IMR-90 (cell line): ENCODE results near the gene TM7SF2. TPM values are rescaled to one million over a fixed set of nuclear protein-coding genes. Genes with fewer than 3 reads are reported as not detected.

Source experiments
- ATAC-seq: fragments of 200-7000 bp; cut with Tn5 transposase; 2 replicates; pipeline ENCODE4 v1.9.1; 2020; ENCODE audit warnings: low read depth, mild to moderate bottlenecking, moderate library complexity
- BruUV-seq: library from RNA; stranded (reverse); fragments of 400-500 nt; replicated peaks from 2 replicates; lab custom pipeline; 2021; lab: Mats Ljungman, UMichigan
- CTCF ChIA-PET: fragments of 300-600 bp; formaldehyde crosslinking; extraction: SDS; loops from one replicate; lab custom pipeline; 2021; ENCODE audit warnings: antibody characterized with exemption; lab: Yijun Ruan, JAX
- POLR2A ChIA-PET: fragments of 300-600 bp; sonication (Branson Sonifier 250); formaldehyde crosslinking; loops from one replicate; lab custom pipeline; 2022; ENCODE audit warnings: antibody characterized with exemption; ENCODE audit not compliant: unreplicated experiment; lab: Charles Lee
- DNase-seq: peaks from one replicate; pipeline ENCODE4 v3.0.0; 2013
- H2AFZ ChIP-seq: replicated peaks from 2 replicates; pipeline ENCODE3; 2013; ENCODE audit warnings: low read length, mild to moderate bottlenecking; ENCODE audit not compliant: poor library complexity
- H2AK5ac ChIP-seq: 2 replicates; pipeline ENCODE4 v1.6.1; 2013; ENCODE audit warnings: low read depth, low read length, inconsistent platforms
- H2AK9ac ChIP-seq: replicated peaks from 2 replicates; pipeline ENCODE3; 2013; ENCODE audit warnings: mild to moderate bottlenecking, low read depth, low read length, moderate library complexity; ENCODE audit not compliant: poor library complexity
- H2BK120ac ChIP-seq: 2 replicates; pipeline ENCODE4 v1.6.1; 2013; ENCODE audit warnings: low read depth, low read length, inconsistent platforms
- H2BK15ac ChIP-seq: 3 replicates; pipeline ENCODE4 v1.6.1; 2013; ENCODE audit warnings: low read depth, low read length, inconsistent platforms
- H2BK20ac ChIP-seq: 2 replicates; pipeline ENCODE4 v1.6.1; 2013; ENCODE audit warnings: low read depth, mild to moderate bottlenecking, inconsistent platforms, low read length, moderate library complexity
- H2BK5ac ChIP-seq: 2 replicates; pipeline ENCODE4 v1.6.1; 2013; ENCODE audit warnings: mild to moderate bottlenecking, low read depth, low read length, inconsistent platforms; ENCODE audit not compliant: poor library complexity, severe bottlenecking
- H3K14ac ChIP-seq: replicated peaks from 2 replicates; pipeline ENCODE4 v1.6.1; 2013; ENCODE audit warnings: low read depth, low read length, inconsistent platforms
- H3K18ac ChIP-seq: 2 replicates; pipeline ENCODE4 v1.6.1; 2013; ENCODE audit warnings: low read depth, low read length, control low read depth
- H3K23ac ChIP-seq: 2 replicates; pipeline ENCODE4 v1.6.1; 2013; ENCODE audit warnings: low read depth, low read length, inconsistent platforms
- H3K27ac ChIP-seq: 2 replicates; pipeline ENCODE4 v1.5.1; 2013; ENCODE audit warnings: mild to moderate bottlenecking, control low read depth, low read length; ENCODE audit not compliant: insufficient read depth
- H3K27me3 ChIP-seq: 2 replicates; pipeline ENCODE4 v1.6.1; 2013; ENCODE audit warnings: low read length; ENCODE audit not compliant: control insufficient read depth, insufficient read depth
- H3K36me3 ChIP-seq: 2 replicates; pipeline ENCODE4 v1.6.1; 2013; ENCODE audit warnings: low read length, mixed read lengths; ENCODE audit not compliant: control insufficient read depth, insufficient read depth
- H3K4ac ChIP-seq: 2 replicates; pipeline ENCODE4 v1.6.1; 2013; ENCODE audit warnings: low read depth, low read length, inconsistent platforms
- H3K4me1 ChIP-seq: 2 replicates; pipeline ENCODE4 v1.6.1; 2013; ENCODE audit warnings: low read length, mixed read lengths; ENCODE audit not compliant: control insufficient read depth, insufficient read depth
- H3K4me2 ChIP-seq: 2 replicates; pipeline ENCODE4 v1.6.1; 2013; ENCODE audit warnings: low read depth, mild to moderate bottlenecking, control low read depth, low read length, moderate library complexity
- H3K4me3 ChIP-seq: 2 replicates; pipeline ENCODE4 v1.5.1; 2013; ENCODE audit warnings: low read depth, mild to moderate bottlenecking, control low read depth, low read length, moderate library complexity; ENCODE audit not compliant: insufficient read depth
- H3K56ac ChIP-seq: 2 replicates; pipeline ENCODE4 v1.6.1; 2013; ENCODE audit warnings: low read length, inconsistent platforms; ENCODE audit not compliant: insufficient read depth; ENCODE audit errors: extremely low read depth
- H3K79me1 ChIP-seq, 2 experiments: 2 replicates each; pipeline ENCODE4 v1.6.1; 2013; ENCODE audit warnings: low read length in 2 of 2, inconsistent platforms in 1 of 2, low read depth in 1 of 2
- H3K9ac ChIP-seq: 2 replicates; pipeline ENCODE4 v1.6.1; 2013; ENCODE audit warnings: low read depth, low read length, control low read depth
- H3K9me1 ChIP-seq: 2 replicates; pipeline ENCODE4 v1.6.1; 2013; ENCODE audit warnings: low read length, inconsistent platforms; ENCODE audit not compliant: insufficient read depth
- H3K9me3 ChIP-seq: 2 replicates; pipeline ENCODE4 v1.6.1; 2013; ENCODE audit warnings: low read length; ENCODE audit not compliant: control insufficient read depth, insufficient read depth
- H4K20me1 ChIP-seq: 2 replicates; pipeline ENCODE4 v1.6.1; 2013; ENCODE audit warnings: low read length, inconsistent platforms; ENCODE audit not compliant: insufficient read depth
- H4K5ac ChIP-seq: 2 replicates; pipeline ENCODE4 v1.6.1; 2013; ENCODE audit warnings: mild to moderate bottlenecking, low read depth, low read length, control low read depth
- H4K8ac ChIP-seq, 2 experiments: 2 replicates each; pipeline ENCODE4 v1.6.1; 2013; ENCODE audit warnings: low read depth in 2 of 2, low read length in 2 of 2, control low read depth in 1 of 2, inconsistent platforms in 1 of 2
- H4K91ac ChIP-seq: 2 replicates; pipeline ENCODE4 v1.6.1; 2013; ENCODE audit warnings: low read depth, low read length, inconsistent platforms; ENCODE audit not compliant: insufficient read depth
- BHLHE40 ChIP-seq: fragments of 150-350 bp; IDR thresholded peaks from 2 replicates; pipeline ENCODE4 v1.6.1; 2016; ENCODE audit warnings: mild to moderate bottlenecking, low read depth, low read length
- CEBPB ChIP-seq: IDR thresholded peaks from 2 replicates; pipeline ENCODE4 v1.6.1; 2012; ENCODE audit warnings: low read depth, low read length, improper control_type of control experiment
- MAZ ChIP-seq: IDR thresholded peaks from 2 replicates; pipeline ENCODE4 v1.6.1; 2012; ENCODE audit warnings: low read depth, mild to moderate bottlenecking, low read length, improper control_type of control experiment, moderate library complexity, borderline replicate concordance
- MXI1 ChIP-seq: IDR thresholded peaks from 2 replicates; pipeline ENCODE4 v1.6.1; 2012; ENCODE audit warnings: low read depth, mild to moderate bottlenecking, low read length, moderate library complexity, borderline replicate concordance
- POLR2A ChIP-seq: IDR thresholded peaks from 2 replicates; pipeline ENCODE4 v1.6.1; 2012; ENCODE audit warnings: mild to moderate bottlenecking, low read depth, low read length
- RAD21 ChIP-seq: IDR thresholded peaks from 2 replicates; pipeline ENCODE4 v1.6.1; 2012; ENCODE audit warnings: low read length, improper control_type of control experiment
- RFX5 ChIP-seq: IDR thresholded peaks from 2 replicates; pipeline ENCODE4 v1.8.0; 2012; ENCODE audit warnings: low read depth, mild to moderate bottlenecking, low read length, moderate library complexity
- SMC3 ChIP-seq: fragments of 150-350 bp; IDR thresholded peaks from 2 replicates; pipeline ENCODE4 v1.6.1; 2016; ENCODE audit warnings: low read depth, mild to moderate bottlenecking, antibody characterized with exemption, low read length, moderate library complexity
- WGBS, 2 experiments: methylation state at CpG; one replicate each; pipeline versions ENCODE4 v1.1.5 to v1.1.7; 2013; ENCODE audit warnings: missing lambda C conversion rate in 2 of 2; ENCODE audit not compliant: insufficient read length in 1 of 2; ENCODE audit errors: extremely low coverage in 2 of 2; 5-methylcytosine and 5-hydroxymethylcytosine counted together
- dilution Hi-C: fragments of 300-500 bp; cut with HindIII; formaldehyde crosslinking; loops from one replicate; pipeline ENCODE4 v1.14.3; 2018; ENCODE audit warnings: low sequenced_read_pairs; ENCODE audit not compliant: unreplicated experiment
- in situ Hi-C: fragments of 300-500 bp; cut with MboI; formaldehyde crosslinking; loops from 3 replicates; pipeline ENCODE4 v1.14.3; 2019; ENCODE audit warnings: low sequenced_read_pairs, inconsistent platforms, mixed read lengths
- intact Hi-C: fragments of 100-400 bp; cut with micrococcal nuclease; formaldehyde crosslinking; loops from 2 replicates; pipeline ENCODE4 v1.10.0; 2022
- polyA plus RNA-seq, 3 experiments: library from polyadenylated mRNA; depleted of rRNA; stranded (reverse); fragments of >200 nt; gene quantifications; 2 replicates each; pipeline ENCODE4 v1.2.3, GENCODE V29; 2012; ENCODE audit warnings: low replicate concordance in 1 of 3
- total RNA-seq: library from RNA; depleted of rRNA; stranded (reverse); fragments of >200 nt; gene quantifications from 2 replicates; pipeline ENCODE4 v1.2.3, GENCODE V29; 2012
- TF ChIP-seq, protein P1 (sequence below): fragments of 150-350 bp; IDR thresholded peaks from 2 replicates; pipeline ENCODE4 v1.6.1; 2016; ENCODE audit warnings: low read depth, mild to moderate bottlenecking, low read length, moderate library complexity, borderline replicate concordance

The TM7SF2 gene
- total and polyA plus RNA-seq, 2 of the 4 experiments (the other 2 are of a cell fraction): 5.7 to 7.6 TPM

DNA sequence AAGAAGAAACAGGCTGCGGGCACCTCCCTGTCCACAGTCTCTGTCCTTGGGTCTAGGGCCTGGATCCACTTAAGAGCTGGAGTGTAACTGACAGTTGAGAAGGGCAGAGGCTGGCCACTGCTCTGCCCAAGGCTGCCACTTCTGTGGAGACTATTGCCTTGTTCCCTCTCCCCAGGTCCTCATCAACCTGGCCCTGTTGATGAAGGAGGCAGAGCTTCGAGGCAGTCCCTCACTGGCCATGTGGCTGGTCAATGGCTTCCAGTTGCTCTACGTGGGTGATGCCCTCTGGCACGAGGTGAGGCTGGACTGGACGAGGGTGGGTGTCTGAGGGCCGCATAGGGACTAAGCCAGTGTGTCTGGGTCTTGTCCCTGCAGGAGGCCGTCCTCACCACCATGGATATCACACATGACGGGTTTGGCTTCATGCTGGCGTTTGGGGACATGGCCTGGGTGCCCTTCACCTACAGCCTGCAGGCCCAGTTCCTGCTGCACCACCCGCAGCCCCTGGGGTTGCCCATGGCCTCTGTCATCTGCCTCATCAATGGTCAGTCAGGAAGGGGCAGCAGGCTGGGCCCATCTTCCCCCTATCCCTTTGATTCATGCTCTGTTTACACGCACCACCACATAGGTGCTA lies 3.0 kb downstream of the TM7SF2 start:
- WGBS, 2 experiments: 98% methylated on average over 6 of the region's 11 CpGs; no CpG with 5 or more reads in 1 of the 2 experiments
- no peak overlapping the region for H2AK5ac ChIP-seq
- in situ Hi-C loops: no loop called here
- BruUV-seq: no TSS peak
- H4K8ac ChIP-seq: no peak overlapping the region
- no peak overlapping the region for H3K4me3 ChIP-seq
- no peaks in the 10 kb centered on the region for H3K9me3 ChIP-seq
- ATAC-seq (no peak), DNase-seq (no peak)
- H3K27me3 ChIP-seq: no peaks in the 10 kb centered on the region
- H4K91ac ChIP-seq: no peak overlapping the region
- no peak overlapping the region for H3K27ac ChIP-seq
- no peak overlapping the region for H2BK5ac ChIP-seq
- TF ChIP-seq RFX5 (no peak), BHLHE40 (no peak), SMC3 (no peak), RAD21 (no peak), MXI1 (no peak), MAZ (no peak), CEBPB (no peak), POLR2A (no peak)
- TF ChIP-seq, protein P1, sequence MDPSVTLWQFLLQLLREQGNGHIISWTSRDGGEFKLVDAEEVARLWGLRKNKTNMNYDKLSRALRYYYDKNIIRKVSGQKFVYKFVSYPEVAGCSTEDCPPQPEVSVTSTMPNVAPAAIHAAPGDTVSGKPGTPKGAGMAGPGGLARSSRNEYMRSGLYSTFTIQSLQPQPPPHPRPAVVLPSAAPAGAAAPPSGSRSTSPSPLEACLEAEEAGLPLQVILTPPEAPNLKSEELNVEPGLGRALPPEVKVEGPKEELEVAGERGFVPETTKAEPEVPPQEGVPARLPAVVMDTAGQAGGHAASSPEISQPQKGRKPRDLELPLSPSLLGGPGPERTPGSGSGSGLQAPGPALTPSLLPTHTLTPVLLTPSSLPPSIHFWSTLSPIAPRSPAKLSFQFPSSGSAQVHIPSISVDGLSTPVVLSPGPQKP: no peak
- no peak overlapping the region for H4K5ac ChIP-seq
- no peak overlapping the region for H3K14ac ChIP-seq
- no peak overlapping the region for H2BK120ac ChIP-seq
- H3K36me3 ChIP-seq: peaks cover 9% of the 10 kb centered on the region
- H2BK15ac ChIP-seq: no peak overlapping the region
- H2AFZ ChIP-seq: no peak overlapping the region
- H3K4me1 ChIP-seq: peaks cover 20% of the 10 kb centered on the region
- peaks cover 2 to 31% of the 10 kb centered on the region in 2 experiments for H3K79me1 ChIP-seq
- no peak overlapping the region for H2AK9ac ChIP-seq
- no peak overlapping the region for H3K18ac ChIP-seq
- no peak overlapping the region for H3K9ac ChIP-seq
- H3K23ac ChIP-seq: no peak overlapping the region
- no peak overlapping the region for H3K4ac ChIP-seq
- POLR2A ChIA-PET: no interaction called here
- no peak overlapping the region for H3K4me2 ChIP-seq
- intact Hi-C loops: loop anchor here (5.0 kb wide), 1 partner anchor 138 kb away; no protein-coding TSS in a partner anchor
- H3K9me1 ChIP-seq: 0 out of 2 replicates have a peak, but pooled peaks cover 2% of the 10 kb centered on the region
- H4K20me1 ChIP-seq: peaks cover 11% of the 10 kb centered on the region; the same call in 1 of the 2 replicates
- no peak overlapping the region for H3K56ac ChIP-seq
- CTCF ChIA-PET: no interaction called here
- dilution Hi-C loops: no loop called here
- H2BK20ac ChIP-seq: no peak overlapping the region
